Urinary bladder (tissue), 4 donors: Measurements from ENCODE around the gene SNX5. TPM values are rescaled to one million over a fixed set of nuclear protein-coding genes. Genes with fewer than 3 reads are reported as not detected.

Source experiments
- DNase-seq: peaks from one replicate; pipeline ENCODE4 v3.0.0-alpha.2; 2015; ENCODE audit errors: extremely low spot score
- H3K27ac ChIP-seq: one replicate; pipeline ENCODE4 v1.5.1; 2013; ENCODE audit warnings: low read depth, mild to moderate bottlenecking, moderate library complexity
- H3K36me3 ChIP-seq: one replicate; pipeline ENCODE4 v1.6.1; 2013; ENCODE audit warnings: mild to moderate bottlenecking, moderate library complexity; ENCODE audit not compliant: insufficient read depth
- H3K4me1 ChIP-seq: one replicate; pipeline ENCODE4 v1.6.1; 2013; ENCODE audit warnings: mild to moderate bottlenecking, moderate library complexity; ENCODE audit not compliant: insufficient read depth
- H3K4me3 ChIP-seq: one replicate; pipeline ENCODE4 v1.5.1; 2013; ENCODE audit warnings: low read depth, low read length
- WGBS: extraction: QIAGEN DNeasy Blood & Tissue Kit; methylation state at CpG from one replicate; pipeline ENCODE4 v1.1.7; 2013; 5-methylcytosine and 5-hydroxymethylcytosine counted together
- polyA plus RNA-seq: library from polyadenylated mRNA; stranded (reverse); fragments of 200-250 nt; gene quantifications from one replicate; pipeline ENCODE4 v1.2.3, GENCODE V29; 2013
- small RNA-seq: library from RNA; depleted of rRNA; stranded (forward); fragments of <200 nt; gene quantifications from one replicate; pipeline ENCODE3, GENCODE V24; 2014
- total RNA-seq: library from RNA; depleted of rRNA; stranded (reverse); fragments of >200 nt; gene quantifications from one replicate; pipeline ENCODE4 v1.2.3, GENCODE V29; 2014
- donor health status: healthy with polysubstance abuse.
- donor health status: healthy.

Gene SNX5
- total and polyA plus RNA-seq, 2 donors: 51.9 to 138 TPM

GRCh38 chr20:17897566-17898307 is 70.9 kb downstream of the SNX5 start:
- Histone ChIP-seq H3K36me3 (no peaks in the 10 kb centered on the region), H3K4me1 (no peaks in the 10 kb centered on the region), H3K27ac (no peak overlapping the region), H3K4me3 (no peak overlapping the region)
- DNase-seq: no peak
- WGBS: 86% methylated on average over 1 of the region's 1 CpG

- WGBS: 85% methylated on average over 3 of the region's 3 CpGs
- Histone ChIP-seq H3K4me1 (no peaks in the 10 kb centered on the region), H3K36me3 (no peaks in the 10 kb centered on the region), H3K4me3 (no peak overlapping the region), H3K27ac (no peak overlapping the region)
- no peak for DNase-seq
These were observed 71.7 kb downstream of the SNX5 start for GRCh38 chr20:17896771-17897369.

- no peak overlapping the region for H3K4me3 ChIP-seq
- peak overlapping the region; percentile 70 for H3K27ac ChIP-seq
- no peak for DNase-seq
- H3K36me3 ChIP-seq: no peaks in the 10 kb centered on the region
- 29% methylated on average over 9 of the region's 9 CpGs for WGBS
- H3K4me1 ChIP-seq: no peaks in the 10 kb centered on the region
These were observed 72.3 kb downstream of the SNX5 start for GRCh38 chr20:17896193-17896723.

- Histone ChIP-seq H3K4me1 (no peaks in the 10 kb centered on the region), H3K4me3 (peak overlapping the region; percentile 17), H3K36me3 (no peaks in the 10 kb centered on the region), H3K27ac (peak overlapping the region; percentile 70)
- WGBS: 10% methylated on average over 17 of the region's 17 CpGs
- DNase-seq: no peak
These were observed 72.9 kb downstream of the SNX5 start for GRCh38 chr20:17895641-17896171.

GRCh38 chr20:17893445-17893844 is 75.1 kb downstream of the SNX5 start:
- Histone ChIP-seq H3K27ac (no peak overlapping the region), H3K4me3 (no peak overlapping the region), H3K36me3 (no peaks in the 10 kb centered on the region), H3K4me1 (no peaks in the 10 kb centered on the region)
- WGBS: 87% methylated on average over 3 of the region's 3 CpGs
- no peak for DNase-seq

- Histone ChIP-seq H3K4me3 (no peak overlapping the region), H3K4me1 (no peaks in the 10 kb centered on the region), H3K27ac (no peak overlapping the region), H3K36me3 (no peaks in the 10 kb centered on the region)
- no peak for DNase-seq
- WGBS: 76% methylated on average over 2 of the region's 2 CpGs
These were observed 76.2 kb downstream of the SNX5 start for GRCh38 chr20:17892189-17892938.

Small RNA genes lying within 50 kb of the gene (small RNA-seq; reads per million reads assigned to genes)
- gene RNU6-192P (not detected), gene SNORD17 (504 reads per million, percentile 98 among the genes with 10 or more reads in this experiment)

Other genes starting within 250 kb of the SNX5 start
- 15.0 TPM for gene MGME1, start 224 bp upstream of the SNX5 start, total RNA-seq
- gene MGME1, start 224 bp upstream of the SNX5 start, polyA plus RNA-seq: 8.9 TPM
- gene OVOL2, start 89.1 kb upstream of the SNX5 start, total RNA-seq: 3.9 TPM
- 0.62 TPM for gene OVOL2, start 89.1 kb upstream of the SNX5 start, polyA plus RNA-seq
- 13.0 TPM for gene KAT14, start 169.1 kb upstream of the SNX5 start, total RNA-seq
- 12.0 TPM for gene KAT14, start 169.1 kb upstream of the SNX5 start, polyA plus RNA-seq
- 6.8 TPM for gene PET117, start 169.1 kb upstream of the SNX5 start, total RNA-seq
- gene PET117, start 169.1 kb upstream of the SNX5 start, polyA plus RNA-seq: 16.0 TPM